ENCODE results near the gene SDCBP2.

The SDCBP2 gene

GRCh38 chr20:1269235-1269634, 59.7 kb downstream of the SDCBP2 start:
- no peak overlapping the region for H3K4me3 ChIP-seq (ENCODE audit: control insufficient read depth, low read depth, low read length)
- no peak for DNase-seq (ENCODE audit: low read depth)
- no peak for TF ChIP-seq CTCF (conservative IDR thresholded peaks at IDR 0.05; ENCODE audit: control insufficient read depth, insufficient read depth, low read depth, low read length)

- no peak for TF ChIP-seq CTCF (conservative IDR thresholded peaks at IDR 0.05; ENCODE audit: control insufficient read depth, insufficient read depth, low read depth, low read length)
- no peak overlapping the region for H3K4me3 ChIP-seq (ENCODE audit: control insufficient read depth, low read depth, low read length)
- no peak for DNase-seq (ENCODE audit: low read depth)
Observed at GRCh38 chr20:1267809-1268374, 61.0 kb downstream of the SDCBP2 start.

DNA sequence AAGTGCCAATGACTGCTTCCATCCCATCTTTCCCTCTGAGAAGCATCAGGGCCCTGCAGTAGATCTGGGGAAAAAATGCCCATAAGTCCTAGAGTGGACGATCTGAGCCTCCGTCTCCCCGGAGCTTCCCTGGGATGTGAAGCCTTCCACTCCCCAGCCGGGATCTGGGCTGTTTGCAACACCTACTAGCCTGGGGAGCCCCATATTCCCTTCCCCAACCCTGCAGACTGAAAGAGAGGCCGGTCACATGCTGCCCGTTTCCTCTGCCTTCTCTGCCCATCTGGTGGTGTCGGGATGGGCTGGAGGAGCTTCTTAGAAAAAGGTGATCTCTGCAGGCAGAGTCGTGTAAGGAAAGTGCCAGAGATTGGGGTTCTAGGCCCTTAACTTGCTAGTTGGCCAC, 61.8 kb downstream of the SDCBP2 start:
- no peak for TF ChIP-seq CTCF (conservative IDR thresholded peaks at IDR 0.05; ENCODE audit: control insufficient read depth, insufficient read depth, low read depth, low read length)
- DNase-seq (ENCODE audit: low read depth): no peak
- H3K4me3 ChIP-seq (ENCODE audit: control insufficient read depth, low read depth, low read length): peak overlapping the region; percentile 60

- peak within 1 kb of the TSS; percentile 60 for H3K4me3 ChIP-seq (ENCODE audit: control insufficient read depth, low read depth, low read length)
- no peak for TF ChIP-seq CTCF (conservative IDR thresholded peaks at IDR 0.05; ENCODE audit: control insufficient read depth, insufficient read depth, low read depth, low read length)
- peak; percentile 68 for DNase-seq (ENCODE audit: low read depth)
Observed at GRCh38 chr20:1266167-1266973, 62.6 kb downstream of the SDCBP2 start, which contains the start of gene SNPH. SNPH (plus strand) TSS chr20:1266294; CDS start chr20:1296240, 29,946 bp downstream.

- TF ChIP-seq CTCF (conservative IDR thresholded peaks at IDR 0.05; ENCODE audit: control insufficient read depth, insufficient read depth, low read depth, low read length): no peak
- no peak for DNase-seq (ENCODE audit: low read depth)
- H3K4me3 ChIP-seq (ENCODE audit: control insufficient read depth, low read depth, low read length): peak overlapping the region; percentile 60
Observed at GRCh38 chr20:1265916-1266166, 63.1 kb downstream of the SDCBP2 start.

DNA sequence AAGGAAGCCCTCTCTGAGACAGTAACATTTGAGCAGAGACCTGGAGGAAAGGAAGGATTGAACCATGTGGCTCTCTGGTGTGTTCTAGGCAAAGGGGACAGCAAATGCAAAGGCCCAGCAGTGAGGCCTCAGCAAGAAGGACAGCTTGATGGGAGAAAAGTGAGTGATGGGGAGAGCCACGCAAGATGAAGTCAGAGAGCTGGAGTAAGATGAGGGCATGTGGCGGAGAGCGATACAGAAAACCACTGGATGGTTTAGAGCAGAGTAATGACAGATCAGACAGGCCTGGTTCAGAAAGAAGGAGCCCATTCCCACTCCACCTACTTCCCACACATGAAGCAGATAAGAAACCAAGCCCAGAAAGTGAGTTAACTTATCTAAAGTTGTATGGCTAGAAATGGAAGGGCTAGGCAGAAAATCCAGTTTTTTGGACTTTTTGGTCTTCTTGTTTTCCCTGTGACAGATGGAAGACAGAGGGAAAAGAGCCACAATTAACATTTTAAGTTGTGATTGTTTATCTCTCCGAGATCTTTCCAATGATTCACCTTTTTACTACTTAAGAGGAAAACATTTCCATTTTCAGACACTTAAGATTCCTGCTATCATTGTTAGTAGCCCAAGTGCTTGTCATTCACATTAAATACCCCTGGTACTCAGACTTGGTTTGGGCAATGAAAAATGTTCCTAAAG, 63.6 kb downstream of the SDCBP2 start:
- DNase-seq (ENCODE audit: low read depth): no peak
- H3K4me3 ChIP-seq (ENCODE audit: control insufficient read depth, low read depth, low read length): peak overlapping the region; percentile 60
- TF ChIP-seq CTCF (conservative IDR thresholded peaks at IDR 0.05; ENCODE audit: control insufficient read depth, insufficient read depth, low read depth, low read length): no peak

All from fibroblast of mammary gland (primary cell).